GM12891 (cell line): ENCODE results near the gene GPC5.
"Not testable (repeated sequence)": the region's sequence is repeated elsewhere in the genome, so short reads cannot be mapped to it uniquely, and the experiment has no call there.

Experiments used
- DNase-seq: peaks from one replicate; pipeline ENCODE4 v3.0.0; 2011; ENCODE audit warnings: low spot score; ENCODE audit not compliant: insufficient read length
- FAIRE-seq: peaks from 2 replicates; lab custom pipeline; 2011; peaks lifted over from hg19 to GRCh38; lab: Jason Lieb, UNC
- PAX5 ChIP-seq: IDR thresholded peaks from 2 replicates; pipeline ENCODE4 v1.6.1; 2011; ENCODE audit warnings: low read length, moderate library complexity, mild to moderate bottlenecking; ENCODE audit not compliant: insufficient read depth, severe bottlenecking
- POLR2A ChIP-seq: IDR thresholded peaks from 2 replicates; pipeline ENCODE4 v1.6.1; 2011; ENCODE audit warnings: low read depth, low read length, control low read depth
- POLR2AphosphoS5 ChIP-seq: IDR thresholded peaks from 2 replicates; pipeline ENCODE4 v1.6.1; 2011; ENCODE audit warnings: low read depth, low read length, control low read depth
- POU2F2 ChIP-seq: IDR thresholded peaks from 2 replicates; pipeline ENCODE4 v1.6.1; 2011; ENCODE audit warnings: low read depth, mild to moderate bottlenecking, control low read depth, low read length, moderate library complexity
- SPI1 ChIP-seq: IDR thresholded peaks from 2 replicates; pipeline ENCODE4 v1.6.1; 2011; ENCODE audit warnings: low read depth, low read length, control low read depth
- TAF1 ChIP-seq: IDR thresholded peaks from 2 replicates; pipeline ENCODE4 v1.6.1; 2011; ENCODE audit warnings: low read depth, low read length, control low read depth

The GPC5 gene

DNA sequence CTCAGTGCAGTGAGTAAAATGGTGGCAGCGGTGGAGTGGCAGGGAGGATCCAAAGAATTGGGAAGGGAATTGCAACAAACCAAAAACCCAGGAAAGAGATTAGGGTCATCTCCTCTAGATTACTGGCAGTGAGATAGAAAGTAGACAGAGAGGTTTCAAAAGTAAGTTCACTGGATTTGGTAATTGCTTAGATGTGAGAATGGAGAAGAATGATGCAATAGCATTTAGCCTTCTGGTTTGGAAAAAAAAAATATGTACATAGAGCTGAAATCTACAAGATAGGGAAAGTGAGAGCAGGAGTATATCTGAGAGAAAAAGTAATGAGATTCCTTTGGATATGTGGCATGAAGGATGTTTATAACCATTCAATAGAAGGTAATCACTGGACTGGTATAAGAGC is 1345.6 kb downstream of the GPC5 start:
- DNase-seq, result no peak
- no peak for FAIRE-seq

DNA sequence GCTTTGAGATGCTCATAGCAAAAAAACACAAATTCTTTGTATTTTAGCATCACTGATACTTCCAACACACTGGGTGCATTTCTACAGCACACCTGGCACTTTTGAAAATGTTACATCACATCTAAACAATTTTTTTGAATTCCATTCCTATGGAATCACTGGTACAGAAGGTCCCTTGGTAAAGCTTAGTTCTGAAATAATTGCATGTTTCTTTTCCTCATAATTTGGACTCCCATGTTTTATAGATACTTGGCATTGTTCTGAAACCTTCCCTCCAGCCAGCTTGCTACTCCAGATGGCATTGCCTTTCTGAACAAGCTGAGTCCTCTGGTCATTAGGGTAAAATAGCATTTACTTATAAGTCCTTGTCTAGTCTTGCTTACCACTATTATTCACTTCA is 1346.8 kb downstream of the GPC5 start:
- DNase-seq, result no peak
- FAIRE-seq, result no peak
- no peak for TF ChIP-seq POU2F2
- no peak for TF ChIP-seq POLR2A
- no peak for TF ChIP-seq TAF1
- no peak for TF ChIP-seq SPI1
- TF ChIP-seq POLR2AphosphoS5, result no peak
- no peak for TF ChIP-seq PAX5

More for the DNA sequence above, 1345.6 kb downstream of the GPC5 start:
- TF ChIP-seq POLR2A (no peak), PAX5 (no peak), POLR2AphosphoS5 (no peak), TAF1 (no peak), SPI1 (no peak), POU2F2 (no peak)

DNA sequence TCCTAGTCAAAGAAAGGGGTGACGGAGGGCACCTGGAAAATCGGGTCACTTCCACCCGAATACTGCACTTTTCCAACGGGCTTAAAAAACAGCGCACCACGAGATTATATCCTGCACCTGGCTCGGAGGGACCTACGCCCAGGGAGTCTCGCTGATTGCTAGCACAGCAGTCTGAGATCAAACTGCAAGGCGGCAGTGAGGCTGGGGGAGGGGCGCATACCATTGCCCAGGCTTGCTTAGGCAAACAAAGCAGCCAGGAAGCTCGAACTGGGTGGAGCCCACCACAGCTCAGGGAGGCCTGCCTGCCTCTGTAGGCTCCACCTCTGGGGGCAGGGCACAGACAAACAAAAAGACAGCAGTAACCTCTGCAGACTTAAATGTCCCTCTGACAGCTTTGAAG is 1354.3 kb downstream of the GPC5 start:
- FAIRE-seq, DNase-seq: not testable (repeated sequence)

DNA sequence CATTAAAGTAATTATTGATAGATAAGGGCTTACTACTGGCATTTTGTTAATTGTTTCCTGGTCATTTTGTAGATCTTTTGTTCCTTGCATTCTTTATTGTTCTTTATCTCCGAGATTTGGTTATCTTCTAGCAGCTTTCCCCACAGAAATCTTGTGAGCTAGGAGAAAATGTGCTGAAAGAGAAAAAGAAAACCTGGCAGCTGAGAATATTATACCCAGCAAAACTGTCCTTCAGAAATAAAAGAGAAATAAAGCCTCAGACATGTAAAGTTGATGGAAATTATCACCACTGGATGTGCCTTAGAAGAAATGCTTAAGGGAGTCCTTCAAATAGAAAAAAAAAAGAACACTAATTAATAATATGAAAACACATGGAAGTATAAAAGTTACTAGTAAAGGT is 1363.3 kb downstream of the GPC5 start:
- no peak for FAIRE-seq

DNA sequence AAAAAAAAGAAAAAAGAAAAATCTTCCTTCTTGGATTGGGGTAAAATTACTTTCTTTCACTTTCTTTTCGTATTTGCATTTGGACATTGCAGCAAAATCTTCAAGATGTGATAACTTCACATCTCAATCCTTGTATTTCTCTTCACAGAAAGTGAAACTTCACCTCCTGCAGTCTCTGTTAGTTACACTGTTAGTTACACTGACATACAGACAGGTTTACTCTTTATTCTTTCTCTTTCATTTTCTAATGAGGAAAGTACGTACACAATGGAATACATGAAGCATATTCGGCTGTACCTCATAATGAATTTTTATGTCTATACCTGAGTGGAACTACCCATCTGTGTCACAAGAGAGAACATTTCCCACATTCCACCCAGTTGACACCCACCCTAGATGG is 1369.0 kb downstream of the GPC5 start:
- no peak for DNase-seq
- FAIRE-seq, result no peak
- TF ChIP-seq TAF1 (no peak), POLR2A (no peak), POLR2AphosphoS5 (no peak), POU2F2 (no peak), PAX5 (no peak), SPI1 (no peak)

More for the DNA sequence above, 1363.3 kb downstream of the GPC5 start:
- TF ChIP-seq POU2F2, result no peak
- TF ChIP-seq PAX5, result no peak
- TF ChIP-seq SPI1, result no peak
- no peak for TF ChIP-seq POLR2AphosphoS5
- TF ChIP-seq TAF1, result no peak
- TF ChIP-seq POLR2A, result no peak
- no peak for DNase-seq

DNA sequence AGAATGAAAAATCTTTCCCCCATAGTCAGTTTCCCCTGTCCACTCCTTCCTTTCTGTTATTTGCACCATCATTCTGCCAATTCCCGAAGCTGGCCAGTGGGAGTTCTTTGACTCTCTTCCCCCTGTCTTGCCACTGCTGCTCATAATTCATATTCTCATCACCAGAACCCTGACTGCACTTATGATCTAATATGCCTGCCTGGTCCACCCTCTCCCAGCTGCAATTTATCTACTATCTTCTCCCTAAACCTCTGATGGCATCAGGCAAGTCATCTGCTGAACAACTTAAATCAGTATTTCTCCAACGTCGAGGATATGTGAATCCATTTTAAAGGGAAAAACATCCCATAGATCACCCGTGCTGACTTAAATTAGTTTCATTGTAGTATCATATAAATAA is 1370.2 kb downstream of the GPC5 start:
- DNase-seq, result no peak
- TF ChIP-seq POLR2A (no peak), TAF1 (no peak), SPI1 (no peak), POLR2AphosphoS5 (no peak)
- no peak for FAIRE-seq

DNA sequence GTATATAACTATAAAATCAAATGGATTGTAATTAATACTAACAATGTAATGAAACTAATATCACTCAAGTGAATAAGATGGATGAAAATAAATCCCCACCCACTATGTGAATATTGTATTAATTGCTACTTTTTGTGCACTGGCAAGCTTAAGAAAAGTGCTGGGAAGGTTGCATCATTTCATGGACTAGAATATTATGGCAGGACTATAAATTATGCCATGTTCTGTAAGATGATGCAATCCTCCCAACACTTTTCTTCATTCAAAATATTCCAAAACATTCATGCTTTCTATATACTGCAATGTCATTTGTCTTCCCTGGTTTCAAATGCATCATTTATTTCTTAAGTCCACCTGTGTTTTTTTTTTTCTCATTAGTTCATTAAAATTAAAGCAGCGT is 1370.6 kb downstream of the GPC5 start:
- no peak for DNase-seq
- TF ChIP-seq SPI1 (no peak), PAX5 (no peak), POLR2AphosphoS5 (no peak), POLR2A (no peak), TAF1 (no peak), POU2F2 (no peak)
- FAIRE-seq, result no peak

DNA sequence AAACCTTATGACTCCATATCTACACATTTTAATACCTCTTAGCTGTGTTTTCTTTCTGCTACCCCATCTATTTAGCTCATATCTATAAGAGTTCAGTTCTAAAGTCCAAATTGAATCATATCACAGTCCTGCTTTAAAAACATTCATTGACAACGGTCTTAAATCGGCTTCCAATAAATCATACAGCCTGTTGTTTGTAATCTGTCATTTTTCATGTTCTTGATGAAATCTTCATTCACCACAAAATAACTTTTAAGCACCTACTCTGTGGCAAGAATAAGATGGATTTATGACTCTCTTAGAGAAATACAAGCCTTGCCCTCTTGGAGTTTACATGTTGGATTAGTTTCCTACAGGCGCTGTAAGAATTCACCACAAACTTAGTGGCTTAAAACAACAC is 1377.2 kb downstream of the GPC5 start:
- DNase-seq, result no peak
- TF ChIP-seq POLR2AphosphoS5 (no peak), POU2F2 (no peak), PAX5 (no peak), SPI1 (no peak), TAF1 (no peak), POLR2A (no peak)
- FAIRE-seq, result no peak

DNA sequence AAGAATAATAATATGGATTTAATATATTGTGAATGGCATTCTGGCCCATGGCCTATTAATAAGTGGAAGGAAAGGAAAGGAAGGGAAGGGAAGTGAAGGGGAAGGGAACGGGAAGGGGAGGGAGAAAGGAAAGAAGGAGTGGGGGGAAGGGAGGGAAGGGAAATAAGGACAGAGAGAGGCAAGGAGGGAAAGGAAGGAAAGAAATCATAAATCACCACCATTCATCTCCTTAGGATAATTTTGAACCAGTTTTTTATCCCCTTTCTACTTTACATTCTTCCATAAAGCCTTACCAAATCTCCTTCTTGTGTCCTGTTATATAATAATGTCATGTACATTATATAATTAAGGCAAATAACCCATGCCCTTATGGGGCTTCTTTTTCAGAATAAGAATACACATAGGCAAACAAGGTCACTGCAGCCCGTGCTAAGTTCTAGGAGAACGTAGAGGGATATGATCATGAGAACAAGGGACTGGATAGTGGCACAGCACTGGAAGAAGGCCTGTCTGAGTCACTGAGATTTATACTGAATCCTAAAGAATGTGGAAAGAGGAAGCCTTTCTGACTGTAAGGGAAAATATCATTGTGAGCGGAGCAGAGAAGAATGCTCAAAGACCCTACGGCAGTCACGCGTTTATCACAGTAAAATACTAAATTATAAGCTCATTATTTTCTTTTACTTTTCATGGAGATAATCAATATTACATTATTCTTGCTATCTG is 1383.7 kb downstream of the GPC5 start:
- no peak for DNase-seq
- TF ChIP-seq SPI1 (no peak), POLR2A (no peak), POLR2AphosphoS5 (no peak), TAF1 (no peak), POU2F2 (no peak), PAX5 (no peak)
- no peak for FAIRE-seq

DNA sequence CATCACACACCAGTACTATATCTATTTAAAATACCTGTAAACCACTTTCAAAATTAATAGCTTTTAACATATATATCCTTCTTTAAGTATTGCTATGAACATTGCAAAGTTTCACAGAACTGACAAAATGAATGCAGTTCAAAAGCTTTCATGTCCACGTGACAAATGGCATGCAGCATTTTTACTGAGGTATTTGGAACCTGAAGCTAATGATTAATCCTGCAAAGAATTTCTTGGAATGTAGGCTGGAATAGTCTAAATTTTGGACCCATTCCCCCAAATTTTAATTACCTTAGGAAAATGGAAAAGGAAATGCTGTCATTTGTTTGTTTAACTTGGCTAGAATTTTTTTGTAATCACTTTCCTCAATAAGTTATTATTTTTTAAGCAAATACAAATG is 1404.4 kb downstream of the GPC5 start:
- FAIRE-seq, result no peak
- TF ChIP-seq POU2F2, result no peak
- no peak for TF ChIP-seq POLR2A
- TF ChIP-seq TAF1, result no peak
- TF ChIP-seq SPI1, result no peak
- no peak for TF ChIP-seq PAX5
- TF ChIP-seq POLR2AphosphoS5, result no peak
- no peak for DNase-seq
